GM18867 (cell line): ENCODE results near the gene STRA6.

ENCODE experiments used
- ATAC-seq: cut with Tn5 transposase; IDR thresholded peaks from one replicate; pipeline ENCODE4 v1.9.1; 2021; ENCODE audit warnings: mild to moderate bottlenecking, moderate library complexity; ENCODE audit not compliant: unreplicated experiment

STRA6 gene

GRCh38 chr15:74182131-74182530, 20.5 kb downstream of the STRA6 start:
- no peak for ATAC-seq

DNA sequence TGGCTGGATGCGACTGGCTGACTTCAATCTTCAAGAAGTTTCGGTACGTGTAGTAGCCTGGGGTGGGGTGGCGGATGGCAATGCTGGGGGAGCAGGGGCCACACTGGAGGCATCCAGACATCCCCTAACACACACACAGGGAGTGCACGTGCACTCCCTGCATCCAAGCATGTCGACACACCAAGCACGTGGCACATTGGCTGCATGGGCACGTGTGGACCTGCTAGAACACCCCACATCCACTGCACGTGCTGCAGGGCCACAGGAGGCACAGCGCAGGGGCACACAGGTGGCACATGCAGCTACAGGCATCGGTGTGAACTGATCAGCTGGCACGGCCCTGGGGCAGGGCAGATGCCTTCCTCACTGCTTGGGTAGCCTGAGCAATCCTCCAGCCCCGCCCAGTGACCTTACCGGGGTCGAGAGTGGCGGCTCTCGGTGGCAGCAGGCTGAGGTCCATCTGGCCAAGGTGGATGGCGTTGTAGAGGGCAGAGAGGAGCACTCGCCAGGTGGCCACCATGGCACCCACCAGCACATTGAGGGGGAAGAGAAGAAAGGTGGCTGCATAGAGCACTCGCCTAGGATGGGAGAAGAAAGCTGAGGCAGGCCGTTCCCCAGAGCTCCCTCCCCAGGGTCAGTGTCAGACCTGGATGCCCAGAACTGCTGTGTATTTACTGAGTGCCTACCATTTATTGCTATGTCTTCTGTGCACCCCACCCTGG, 21.5 kb downstream of the STRA6 start:
- ATAC-seq, result no peak

DNA sequence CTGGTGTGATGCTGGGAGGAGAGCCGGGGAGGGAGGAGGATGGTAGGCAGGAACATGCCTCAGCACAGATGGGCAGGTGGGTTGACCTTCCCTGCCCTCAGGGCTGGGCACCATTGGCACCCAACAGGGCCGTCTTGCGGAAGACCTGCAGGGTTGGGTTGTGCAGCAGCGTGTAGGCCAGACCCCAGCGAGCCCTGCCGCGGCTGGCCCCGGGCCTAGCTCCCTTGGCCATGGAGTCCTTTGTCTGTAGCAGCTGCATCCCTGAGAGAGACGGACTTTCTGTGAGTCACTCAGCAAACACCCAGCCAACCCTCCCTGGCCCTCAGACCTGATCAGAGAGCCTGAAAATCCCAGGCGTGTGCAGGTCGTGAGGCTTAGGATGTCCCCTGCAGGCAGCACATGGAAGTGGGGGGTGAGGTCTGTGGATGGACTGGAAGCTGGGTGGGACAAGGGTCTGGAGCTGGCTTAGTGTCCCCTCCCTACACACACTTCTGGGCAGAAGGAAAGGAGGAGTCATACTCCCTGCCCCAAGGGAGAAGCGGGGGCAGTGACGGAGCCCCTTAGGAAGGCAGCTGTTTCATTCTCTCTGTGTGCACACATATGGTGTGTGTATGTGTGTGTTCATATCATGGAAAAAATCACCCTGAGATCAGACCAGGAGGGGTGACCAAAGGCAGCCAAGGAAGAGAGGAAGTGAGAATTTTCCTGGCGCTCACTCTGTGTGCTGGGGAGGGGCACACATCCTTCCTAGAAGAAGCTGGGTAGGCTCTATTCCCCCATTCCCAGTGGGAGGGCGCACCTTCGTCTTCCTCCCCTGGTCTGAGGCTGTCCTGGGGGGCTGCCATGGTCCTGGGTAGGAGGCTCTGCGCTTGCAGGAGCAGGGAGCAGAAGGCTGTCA, 22.4 kb downstream of the STRA6 start:
- no peak for ATAC-seq

GRCh38 chr15:74179101-74179841, 23.3 kb downstream of the STRA6 start:
- no peak for ATAC-seq

DNA sequence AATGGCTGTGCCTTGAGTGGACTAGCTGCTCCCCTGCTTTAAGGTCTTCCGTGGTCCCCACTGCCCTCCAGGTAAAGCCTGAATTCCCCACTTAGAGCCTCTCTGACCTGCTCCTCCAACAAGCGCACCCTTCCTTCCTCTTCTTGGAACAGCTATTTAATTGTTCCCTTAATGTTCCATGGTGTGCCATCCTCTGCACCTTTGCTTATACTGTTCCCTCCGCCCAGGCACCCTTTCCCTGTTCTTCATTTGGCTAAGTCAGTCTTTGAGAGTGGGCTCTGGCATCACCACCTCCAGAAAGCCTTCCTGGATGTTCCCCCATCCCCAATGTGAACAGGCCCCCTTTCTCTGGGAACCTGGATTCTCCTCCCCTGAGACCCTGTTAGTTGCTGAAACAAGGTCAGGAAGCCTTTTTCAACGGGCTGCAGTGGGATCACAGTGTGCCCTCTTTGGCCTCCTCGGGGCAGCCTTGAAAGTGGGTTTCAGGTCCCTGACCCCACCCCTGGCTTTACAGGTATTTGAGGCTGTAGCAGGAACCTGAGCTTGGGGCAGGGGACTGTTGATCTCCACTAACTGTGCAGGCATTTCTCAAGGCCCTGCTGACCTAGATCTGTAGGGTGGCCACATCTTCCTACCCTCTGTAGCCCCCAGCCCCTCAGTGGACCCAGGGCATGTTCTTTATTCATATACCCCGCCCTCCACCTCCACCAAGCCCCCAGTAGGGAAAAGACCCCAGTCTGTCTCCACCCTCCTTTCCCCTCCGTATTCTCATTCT, 24.1 kb downstream of the STRA6 start:
- no peak for ATAC-seq

DNA sequence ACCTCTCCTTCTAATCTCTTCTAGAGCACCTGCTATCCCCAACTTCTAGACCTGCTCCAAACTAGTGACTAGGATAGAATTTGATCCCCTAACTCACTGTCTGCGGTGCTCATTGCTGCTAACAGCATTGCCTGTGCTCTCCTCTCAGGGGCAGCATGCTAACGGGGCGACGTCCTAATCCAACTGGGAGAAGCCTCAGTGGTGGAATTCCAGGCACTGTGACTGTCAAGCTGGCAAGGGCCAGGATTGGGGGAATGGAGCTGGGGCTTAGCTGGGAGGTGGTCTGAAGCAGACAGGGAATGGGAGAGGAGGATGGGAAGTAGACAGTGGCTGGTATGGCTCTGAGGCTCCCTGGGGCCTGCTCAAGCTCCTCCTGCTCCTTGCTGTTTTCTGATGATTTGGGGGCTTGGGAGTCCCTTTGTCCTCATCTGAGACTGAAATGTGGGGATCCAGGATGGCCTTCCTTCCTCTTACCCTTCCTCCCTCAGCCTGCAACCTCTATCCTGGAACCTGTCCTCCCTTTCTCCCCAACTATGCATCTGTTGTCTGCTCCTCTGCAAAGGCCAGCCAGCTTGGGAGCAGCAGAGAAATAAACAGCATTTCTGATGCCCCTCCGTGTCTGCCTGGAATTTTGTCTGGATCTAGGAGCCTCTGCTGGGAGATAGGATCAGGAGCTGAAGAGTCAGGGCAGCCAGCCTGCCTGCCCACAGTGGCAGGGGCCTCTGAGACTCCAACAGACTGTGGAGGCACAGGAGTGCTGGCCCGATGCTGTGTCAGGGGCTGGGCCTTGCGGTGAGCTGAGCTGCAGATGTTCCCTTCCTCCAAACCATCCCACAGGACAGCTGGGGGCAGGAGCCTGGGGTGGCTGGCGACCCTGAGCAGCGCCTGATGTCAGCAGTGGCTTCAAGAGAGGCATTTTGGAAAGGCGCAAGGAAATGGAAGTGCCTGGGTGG, 26.0 kb downstream of the STRA6 start:
- ATAC-seq, result no peak

- no peak for ATAC-seq
These were observed 27.1 kb downstream of the STRA6 start for GRCh38 chr15:74175271-74176191.

GRCh38 chr15:74174958-74175253, 27.7 kb downstream of the STRA6 start:
- ATAC-seq, result no peak

DNA sequence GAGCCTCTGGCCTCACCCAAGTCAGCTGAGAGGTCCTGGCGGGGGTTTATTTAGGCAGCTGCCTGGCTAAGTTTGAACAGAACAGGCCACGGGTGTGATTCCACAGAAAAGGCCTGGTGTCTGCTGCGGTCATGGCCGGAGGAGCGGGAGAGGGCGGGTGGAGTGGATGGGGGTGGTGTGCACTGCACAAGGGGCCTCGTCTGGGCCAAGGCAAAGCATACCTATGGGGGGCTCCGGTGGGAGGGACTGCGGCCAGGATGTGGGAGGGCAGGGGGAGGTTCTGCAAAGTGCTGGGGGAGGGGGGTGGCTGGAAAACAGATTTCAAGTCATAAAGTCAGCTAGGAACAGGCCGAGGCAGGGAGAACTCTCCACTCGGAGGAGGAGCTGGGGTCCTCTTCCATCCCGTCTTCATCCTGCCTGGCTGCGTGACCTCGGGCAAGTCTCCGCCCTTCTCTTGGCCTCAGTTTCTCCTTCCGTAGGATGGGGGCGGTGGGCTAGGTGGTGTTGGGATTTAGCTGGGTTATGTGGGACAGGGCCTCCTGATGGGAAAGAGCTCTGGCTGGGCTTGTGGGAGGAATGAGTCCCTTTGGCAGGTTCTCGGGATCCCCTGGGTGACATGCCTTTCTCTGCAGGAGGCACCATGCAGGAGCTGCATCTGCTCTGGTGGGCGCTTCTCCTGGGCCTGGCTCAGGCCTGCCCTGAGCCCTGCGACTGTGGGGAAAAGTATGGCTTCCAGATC, 28.2 kb downstream of the STRA6 start:
- no peak for ATAC-seq

GRCh38 chr15:74173380-74174218, 29.0 kb downstream of the STRA6 start, which contains the start of gene ISLR:
Gene ISLR, plus strand, starts transcription at chr15:74173710. Its CDS starts 1,149 bp downstream, at chr15:74174859.
- ATAC-seq, result no peak

DNA sequence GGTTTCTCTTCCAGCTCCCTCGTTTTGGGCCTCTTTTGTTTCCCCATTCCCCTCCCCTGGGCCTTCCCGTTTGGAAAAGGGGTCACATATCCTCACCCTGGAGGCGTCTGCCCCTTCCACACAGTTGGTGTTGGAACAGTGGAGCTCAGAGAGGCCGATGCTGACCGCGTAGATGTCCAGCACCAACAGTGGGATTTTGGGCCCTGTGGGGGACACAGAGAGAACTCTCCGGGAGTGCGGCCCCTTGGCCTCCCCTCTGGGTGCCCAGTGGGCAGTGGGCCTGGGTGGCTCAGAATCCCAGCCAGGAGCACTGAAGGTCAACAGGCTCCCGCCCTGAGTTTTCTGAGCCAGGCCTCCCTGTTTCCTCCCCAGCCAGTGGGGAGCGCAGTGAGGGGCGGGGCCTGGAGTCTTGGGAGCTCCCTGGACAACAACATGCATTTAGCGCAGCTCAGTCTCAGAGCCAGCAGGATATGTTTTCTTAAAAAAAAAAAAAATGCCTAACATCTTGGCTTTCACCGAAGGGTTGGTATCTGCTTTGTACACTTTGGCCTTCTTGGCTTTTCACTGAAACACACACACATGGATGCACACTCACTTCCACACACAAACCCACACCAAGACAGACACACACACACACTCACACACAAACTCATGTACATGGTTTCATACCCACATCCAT, 29.7 kb downstream of the STRA6 start:
- ATAC-seq, result no peak

DNA sequence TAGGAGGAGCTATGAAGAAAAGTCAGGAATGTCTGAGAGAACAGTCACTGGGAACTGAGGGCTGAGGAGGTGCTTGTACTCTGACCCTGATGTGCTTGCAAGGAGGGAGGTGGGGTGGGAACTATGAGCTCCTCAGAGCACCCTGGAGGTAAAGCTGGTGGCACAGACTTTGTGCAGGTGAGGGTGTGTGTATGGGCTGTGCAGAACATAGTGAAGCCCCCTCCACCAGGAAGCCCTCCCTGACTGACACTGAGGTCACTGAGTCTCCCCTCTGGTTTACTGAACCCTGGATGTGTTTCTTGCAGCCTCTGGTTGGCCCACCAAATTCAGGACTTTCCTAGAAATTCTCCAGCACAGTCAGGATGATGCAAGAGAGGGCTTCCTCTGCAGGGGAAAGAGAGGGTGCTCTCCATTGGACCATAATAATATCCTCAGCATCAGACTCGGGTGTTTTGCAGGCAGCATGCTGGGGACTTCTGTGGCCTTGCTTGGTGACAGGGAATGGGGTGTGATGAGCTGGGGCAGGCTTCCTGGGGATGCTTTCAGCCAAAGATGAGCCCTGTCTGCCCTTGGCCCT, 30.5 kb downstream of the STRA6 start:
- no peak for ATAC-seq

DNA sequence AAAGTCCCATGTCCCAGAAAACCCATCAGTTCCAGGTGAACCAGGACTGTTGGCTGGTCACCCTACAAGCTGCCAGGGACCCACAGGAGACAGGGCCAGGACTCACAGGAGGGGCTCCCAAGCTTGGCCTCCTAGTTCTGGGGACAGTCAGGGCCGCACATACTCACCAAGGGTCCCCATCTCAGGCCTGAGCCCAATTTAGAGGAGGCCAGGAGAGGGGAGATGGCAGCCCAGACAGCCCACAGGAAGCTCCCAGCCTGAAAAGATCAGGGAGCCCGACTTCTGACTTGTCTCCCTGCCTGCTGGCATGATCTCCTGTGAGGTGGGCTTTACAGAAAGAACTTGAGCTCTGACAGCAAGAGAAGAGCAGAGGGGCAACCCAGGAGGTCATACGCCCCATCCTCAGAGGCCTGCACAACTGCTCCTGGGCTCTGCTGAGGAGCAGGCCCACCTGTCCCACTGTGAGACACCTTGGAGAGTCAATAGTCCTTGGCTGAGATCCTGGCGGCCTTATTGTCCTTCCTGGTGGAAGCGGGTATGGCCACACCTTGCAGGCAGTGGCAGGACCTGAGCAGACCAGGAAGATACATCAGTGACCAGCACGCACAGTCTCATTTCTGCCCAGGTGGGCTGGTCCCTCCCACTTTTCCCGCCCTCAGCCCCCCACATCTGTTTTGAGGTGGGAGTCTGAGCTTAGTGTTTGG, 31.6 kb downstream of the STRA6 start:
- no peak for ATAC-seq

GRCh38 chr15:74170071-74170844, 32.3 kb downstream of the STRA6 start:
- no peak for ATAC-seq

GRCh38 chr15:74168711-74169126, 33.9 kb downstream of the STRA6 start:
- ATAC-seq, result no peak
